ENCODE data around the gene ELAVL3. TPM values are rescaled to one million over a fixed set of nuclear protein-coding genes. Genes with fewer than 3 reads are reported as not detected.
"Not testable (repeated sequence)": the region's sequence is repeated elsewhere in the genome, so short reads cannot be mapped to it uniquely, and the experiment has no call there.

The ELAVL3 gene
- total RNA-seq, 1 donor from 2014 or later: not detected

- DNase-seq (ENCODE audit: low read depth): no peak
These were observed 20.6 kb downstream of the ELAVL3 start for GRCh38 chr19:11460207-11460606.

GRCh38 chr19:11458912-11459311 is 21.9 kb downstream of the ELAVL3 start:
- not testable (repeated sequence) for DNase-seq (ENCODE audit: low read depth)

- no peak for DNase-seq (ENCODE audit: low read depth)
These were observed 22.5 kb downstream of the ELAVL3 start for GRCh38 chr19:11458236-11458900.

GRCh38 chr19:11457831-11458230 is 23.0 kb downstream of the ELAVL3 start:
- no peak for DNase-seq (ENCODE audit: low read depth)

GRCh38 chr19:11457115-11457514 is 23.7 kb downstream of the ELAVL3 start:
- peak; percentile 16 for DNase-seq (ENCODE audit: low read depth)

GRCh38 chr19:11456659-11457058 is 24.2 kb downstream of the ELAVL3 start:
- no peak for DNase-seq (ENCODE audit: low read depth)

GRCh38 chr19:11455233-11455554 is 25.7 kb downstream of the ELAVL3 start:
- DNase-seq (ENCODE audit: low read depth): not testable (repeated sequence)

- DNase-seq (ENCODE audit: low read depth): no peak
These were observed 27.1 kb downstream of the ELAVL3 start for GRCh38 chr19:11453468-11454341.

- no peak for DNase-seq (ENCODE audit: low read depth)
These were observed 28.1 kb downstream of the ELAVL3 start for GRCh38 chr19:11452620-11453310.

GRCh38 chr19:11451871-11452619 is 28.8 kb downstream of the ELAVL3 start:
- DNase-seq (ENCODE audit: low read depth): no peak

GRCh38 chr19:11451327-11451870 is 29.4 kb downstream of the ELAVL3 start:
- DNase-seq (ENCODE audit: low read depth): no peak

GRCh38 chr19:11450570-11451326 is 30.1 kb downstream of the ELAVL3 start:
- DNase-seq (ENCODE audit: low read depth): no peak

GRCh38 chr19:11448923-11449554 is 31.8 kb downstream of the ELAVL3 start:
- DNase-seq (ENCODE audit: low read depth): no peak

GRCh38 chr19:11448410-11448809 is 32.4 kb downstream of the ELAVL3 start:
- no peak for DNase-seq (ENCODE audit: low read depth)

- DNase-seq (ENCODE audit: low read depth): no peak
These were observed 33.2 kb downstream of the ELAVL3 start for GRCh38 chr19:11447347-11448262.

- peak; percentile 44 for DNase-seq (ENCODE audit: low read depth)
These were observed 34.1 kb downstream of the ELAVL3 start for GRCh38 chr19:11446652-11447301.

GRCh38 chr19:11446271-11446651 is 34.6 kb downstream of the ELAVL3 start:
- no peak for DNase-seq (ENCODE audit: low read depth)

- DNase-seq (ENCODE audit: low read depth): no peak
These were observed 35.7 kb downstream of the ELAVL3 start for GRCh38 chr19:11445141-11445540.

Measured in myocyte (in vitro differentiated cells).